Right lobe of liver (tissue), 6 donors: ENCODE measurements around the gene MYO1D. TPM values are rescaled to one million over a fixed set of nuclear protein-coding genes. Genes with fewer than 3 reads are reported as not detected.

Experiments
- ATAC-seq, 4 donors: fragments of 200-7000 bp; cut with Tn5 transposase; one replicate each; pipeline ENCODE4 v1.9.1; 2020; ENCODE audit warnings: mild to moderate bottlenecking in 4 of 4, moderate library complexity in 4 of 4
- DNase-seq, 3 donors: peaks; one replicate each; pipeline ENCODE4 v3.0.0-alpha.2; 2020
- H3K27ac ChIP-seq, 3 donors: fragments of 200-600 bp; one replicate each; pipeline ENCODE4 v1.8.0; 2022
- H3K27me3 ChIP-seq, 2 donors: fragments of 200-600 bp; one replicate each; pipeline ENCODE4 v1.8.0; 2022
- H3K36me3 ChIP-seq, 4 donors: fragments of 200-600 bp; sonication (generic) in 1 of 4; one replicate each; pipeline versions ENCODE4 v1.5.1 to v1.8.0; 2017 to 2022; ENCODE audit warnings: control low read depth in 1 of 4
- H3K4me1 ChIP-seq, 4 donors: fragments of 200-600 bp; sonication (generic) in 1 of 4; one replicate each; pipeline versions ENCODE4 v1.5.1 to v1.8.0; 2017 to 2022; ENCODE audit warnings: control low read depth in 1 of 4
- H3K4me3 ChIP-seq, 3 donors: fragments of 200-600 bp; one replicate each; pipeline ENCODE4 v1.8.0; 2022
- H3K9me3 ChIP-seq, 4 donors: fragments of 200-600 bp; sonication (generic) in 1 of 4; one replicate each; pipeline versions ENCODE4 v1.5.1 to v1.8.0; 2017 to 2022; ENCODE audit warnings: control low read depth in 1 of 4
- CTCF ChIP-seq, 4 donors: fragments of 200-600 bp in 3 of 4; fragments of 450-650 bp in 1 of 4; IDR thresholded peaks; one replicate each; pipeline versions ENCODE4 v1.5.1 to v1.8.0; 2016 to 2022; ENCODE audit warnings: antibody characterized with exemption in 4 of 4, mild to moderate bottlenecking in 2 of 4
- POLR2A ChIP-seq: fragments of 450-650 bp; IDR thresholded peaks from one replicate; pipeline ENCODE4 v1.6.1; 2017; ENCODE audit warnings: antibody characterized with exemption, mild to moderate bottlenecking
- WGBS: methylation state at CpG from one replicate; pipeline ENCODE4 v1.1.6; 2018; ENCODE audit warnings: low coverage, low lambda C conversion rate; ENCODE audit not compliant: insufficient coverage; ENCODE audit errors: missing lambda C conversion rate; 5-methylcytosine and 5-hydroxymethylcytosine counted together
- intact Hi-C, 2 donors: fragments of 100-400 bp; cut with DNase I; formaldehyde crosslinking; loops; one replicate each; pipeline versions ENCODE4 v1.11.2 to v1.14.1; 2022
- total RNA-seq, 6 experiments: library from RNA; depleted of rRNA in 2 of 6; stranded (reverse); fragments of >200 nt in 2 of 6; fragmentation: NEBNext Ultra II Directional in 3 of 6; extraction: Animal tissue kit (Norgen Biotek cat#: 25700) in 3 of 6; gene quantifications; one replicate each; pipeline versions ENCODE4 v1.1.0 to v1.2.4, GENCODE V29; 2016 to 2023
- donor health status: DM: no; HTN: yes; CAD: no.
- donor health status: DM: no; HTN: no; CAD: no.
- donor health status: DM: no; HTN: no; CAD: no.
- donor health status: DM: no; HTN: yes; CAD: no.
- donor health status: DM: no; HTN: yes; CAD: no.

MYO1D gene
- total RNA-seq, 6 experiments from 2014 or later, result 17.6 to 25.7 (median 21.0) TPM

GRCh38 chr17:32806646-32807045, 70.3 kb downstream of the MYO1D start:
- H3K27me3 ChIP-seq, result no peaks in the 10 kb centered on the region
- H3K4me1 ChIP-seq, result no peaks in the 10 kb centered on the region
- H3K27ac ChIP-seq, result no peak overlapping the region
- no peaks in the 10 kb centered on the region for H3K9me3 ChIP-seq
- intact Hi-C loops, result no loop called here
- no peaks in the 10 kb centered on the region for H3K36me3 ChIP-seq
- H3K4me3 ChIP-seq, result no peak overlapping the region
- ATAC-seq, result no peak
- DNase-seq, result no peak
- TF ChIP-seq CTCF (IDR thresholded peaks at IDR 0.05) (no peak), POLR2A (no peak)
- WGBS, result 100% methylated on average over 2 of the region's 2 CpGs

- 66% methylated on average over 5 of the region's 5 CpGs for WGBS
- no peaks in the 10 kb centered on the region for H3K4me1 ChIP-seq
- no peaks in the 10 kb centered on the region for H3K27me3 ChIP-seq
- H3K36me3 ChIP-seq, result no peaks in the 10 kb centered on the region
- no peak overlapping the region for H3K4me3 ChIP-seq
- intact Hi-C loops, result no loop called here
- TF ChIP-seq POLR2A, result no peak
- TF ChIP-seq CTCF (IDR thresholded peaks at IDR 0.05), result no peak
- no peak for DNase-seq
- no peaks in the 10 kb centered on the region for H3K9me3 ChIP-seq
- no peak overlapping the region for H3K27ac ChIP-seq
- ATAC-seq, result no peak
Measured at GRCh38 chr17:32805029-32805976, 71.6 kb downstream of the MYO1D start.

GRCh38 chr17:32803544-32803943, 73.4 kb downstream of the MYO1D start:
- 57% methylated on average over 2 of the region's 2 CpGs for WGBS
- intact Hi-C loops, result no loop called here

GRCh38 chr17:32802306-32802705, 74.6 kb downstream of the MYO1D start:
- ATAC-seq, result no peak
- TF ChIP-seq CTCF (IDR thresholded peaks at IDR 0.05), result no peak
- no peak for TF ChIP-seq POLR2A
- Histone ChIP-seq H3K9me3 (no peaks in the 10 kb centered on the region), H3K27me3 (no peaks in the 10 kb centered on the region), H3K36me3 (no peaks in the 10 kb centered on the region), H3K27ac (no peak overlapping the region), H3K4me1 (no peaks in the 10 kb centered on the region), H3K4me3 (no peak overlapping the region)
- intact Hi-C loops, result no loop called here
- no peak for DNase-seq

More at GRCh38 chr17:32803544-32803943, 73.4 kb downstream of the MYO1D start:
- no peak overlapping the region for H3K4me3 ChIP-seq
- no peak overlapping the region for H3K27ac ChIP-seq
- no peak for ATAC-seq
- H3K36me3 ChIP-seq, result no peaks in the 10 kb centered on the region
- no peaks in the 10 kb centered on the region for H3K27me3 ChIP-seq
- no peaks in the 10 kb centered on the region for H3K9me3 ChIP-seq
- H3K4me1 ChIP-seq, result no peaks in the 10 kb centered on the region
- no peak for DNase-seq
- TF ChIP-seq CTCF (IDR thresholded peaks at IDR 0.05) (no peak), POLR2A (no peak)
